Thyroid gland (tissue), 4 donors: Measurements from ENCODE around the gene CSK. TPM values are rescaled to one million over a fixed set of nuclear protein-coding genes. Genes with fewer than 3 reads are reported as not detected.

Experiments
- DNase-seq, 2 donors: peaks; one replicate each; pipeline ENCODE4 v3.0.0-alpha.2; 2019
- H3K27ac ChIP-seq, 3 donors: fragments of 200-600 bp; sonication (generic); 1 replicate in 2 of 3; 2 replicates in 1 of 3; pipeline ENCODE4 v1.5.1; 2016 to 2019; ENCODE audit warnings: mild to moderate bottlenecking in 1 of 3, moderate library complexity in 1 of 3
- H3K27me3 ChIP-seq: fragments of 200-600 bp; sonication (generic); one replicate; pipeline ENCODE4 v1.5.1; 2019
- H3K36me3 ChIP-seq, 2 donors: fragments of 200-600 bp; sonication (generic); one replicate each; pipeline ENCODE4 v1.5.1; 2016 to 2019
- H3K4me1 ChIP-seq, 2 donors: fragments of 200-600 bp; sonication (generic); one replicate each; pipeline ENCODE4 v1.5.1; 2017 to 2019
- H3K4me3 ChIP-seq, 3 donors: fragments of 200-600 bp; sonication (generic); replicated peaks in 1 of 3; 1 replicate in 2 of 3; 2 replicates in 1 of 3; pipeline ENCODE4 v1.5.1; 2016; ENCODE audit warnings: mild to moderate bottlenecking in 1 of 3
- H3K9me3 ChIP-seq: fragments of 200-600 bp; sonication (generic); one replicate; pipeline ENCODE4 v1.5.1; 2017
- CTCF ChIP-seq, 6 experiments: fragments of 200-600 bp in 3 of 6; fragments of 450-650 bp in 3 of 6; sonication (generic) in 3 of 6; IDR thresholded peaks; one replicate each; pipeline ENCODE4 v1.5.1; 2016 to 2019; ENCODE audit warnings: antibody characterized with exemption in 6 of 6, mild to moderate bottlenecking in 2 of 6, inconsistent platforms in 1 of 6, moderate library complexity in 1 of 6
- POLR2A ChIP-seq, 2 donors: fragments of 450-650 bp; IDR thresholded peaks; one replicate each; pipeline ENCODE4 v1.6.1; 2017; ENCODE audit warnings: antibody characterized with exemption in 2 of 2, mild to moderate bottlenecking in 2 of 2, moderate library complexity in 1 of 2
- WGBS, 2 donors: methylation state at CpG; one replicate each; pipeline ENCODE4 v1.1.5; 2017; 5-methylcytosine and 5-hydroxymethylcytosine counted together
- intact Hi-C: fragments of 100-400 bp; cut with DNase I; formaldehyde crosslinking; loops from one replicate; pipeline ENCODE4 v1.15.1; 2023
- total RNA-seq, 4 donors: library from RNA; depleted of rRNA; stranded (reverse); fragments of >200 nt; gene quantifications; one replicate each; pipeline ENCODE4 v1.2.3, GENCODE V29; 2016

The CSK gene
- total RNA-seq, 4 donors from 2014 or later: 18.2 to 24.3 (median 20.3) TPM

DNA sequence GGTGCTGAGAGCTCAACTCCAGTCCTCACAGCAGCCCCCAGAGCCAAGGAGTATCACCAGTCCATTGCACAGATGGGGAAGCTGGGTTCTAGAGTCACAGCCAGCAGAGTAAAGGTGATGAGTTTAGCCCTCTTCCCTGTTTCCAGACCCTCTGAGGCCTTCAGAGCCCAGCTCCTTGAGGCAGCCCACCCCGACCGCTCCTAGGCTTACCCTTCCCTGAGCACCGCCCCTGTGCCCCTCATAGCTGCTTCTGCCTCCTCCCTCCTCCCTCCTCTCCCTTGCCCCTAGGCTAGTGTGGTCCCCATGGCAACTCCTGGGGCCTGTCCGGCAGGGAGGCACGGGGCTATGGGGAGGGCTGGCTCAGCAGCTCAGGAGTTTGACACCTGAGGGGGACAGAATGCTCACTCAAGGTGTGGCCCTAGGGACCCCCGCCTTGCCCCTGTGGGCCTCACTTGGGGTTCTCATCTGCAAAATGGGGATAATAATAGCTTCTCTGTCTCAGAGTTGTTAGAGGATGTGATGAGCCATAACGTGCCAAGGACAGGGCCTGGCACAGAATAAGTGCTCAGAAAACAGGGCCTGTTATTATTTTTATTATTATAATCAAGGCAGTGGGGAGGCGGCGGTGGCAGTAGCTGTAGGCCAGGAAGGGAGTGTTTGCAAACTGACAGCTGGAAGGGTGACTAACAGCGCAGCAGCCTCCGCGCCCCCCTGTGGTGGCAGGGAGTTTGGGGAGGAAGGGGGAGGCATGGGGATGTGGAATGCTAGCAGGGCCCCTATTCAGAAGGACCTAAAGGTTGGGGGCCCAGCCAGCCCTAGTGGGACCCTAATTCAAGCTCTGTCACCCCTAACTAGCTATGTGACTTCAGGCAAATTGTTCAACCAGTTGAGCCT, 11.5 kb downstream of the CSK start:
- H3K36me3 ChIP-seq: no peaks in the 10 kb centered on the region
- peaks cover 32 to 50% of the 10 kb centered on the region in 2 donors for H3K4me1 ChIP-seq
- no peak overlapping the region for H3K27ac ChIP-seq
- no peaks in the 10 kb centered on the region for H3K27me3 ChIP-seq
- TF ChIP-seq CTCF (IDR thresholded peaks at IDR 0.05) (no peak), POLR2A (IDR thresholded peaks at IDR 0.05) (no peak)
- no peak overlapping the region for H3K4me3 ChIP-seq
- WGBS, 2 donors: 80 to 89% methylated on average over 12 of the region's 12 CpGs
- no peak for DNase-seq
- no peaks in the 10 kb centered on the region for H3K9me3 ChIP-seq
- intact Hi-C loops: no loop called here

- TF ChIP-seq CTCF (IDR thresholded peaks at IDR 0.05): no peak
- no peak for TF ChIP-seq POLR2A (IDR thresholded peaks at IDR 0.05)
- intact Hi-C loops: no loop called here
- Histone ChIP-seq H3K4me3 (no peak overlapping the region), H3K27me3 (no peaks in the 10 kb centered on the region), H3K4me1 (peaks cover 29 to 40% of the 10 kb centered on the region in 2 donors), H3K36me3 (no peaks in the 10 kb centered on the region), H3K27ac (no peak overlapping the region), H3K9me3 (no peaks in the 10 kb centered on the region)
- DNase-seq: no peak
- WGBS, 2 donors: 87% methylated on average over 5 to 6 of the region's 9 CpGs
Observed at GRCh38 chr15:74794248-74794969, 12.5 kb downstream of the CSK start.

- H3K4me1 ChIP-seq: peaks cover 24 to 34% of the 10 kb centered on the region in 2 donors
- no peaks in the 10 kb centered on the region for H3K27me3 ChIP-seq
- intact Hi-C loops: no loop called here
- H3K4me3 ChIP-seq: no peak overlapping the region
- WGBS, 2 donors: 90 to 92% methylated on average over 9 of the region's 9 CpGs
- H3K36me3 ChIP-seq: no peaks in the 10 kb centered on the region
- DNase-seq: no peak
- H3K9me3 ChIP-seq: no peaks in the 10 kb centered on the region
- H3K27ac ChIP-seq: no peak overlapping the region
- TF ChIP-seq POLR2A (IDR thresholded peaks at IDR 0.05): no peak
- no peak for TF ChIP-seq CTCF (IDR thresholded peaks at IDR 0.05)
Observed at GRCh38 chr15:74794970-74795349, 13.1 kb downstream of the CSK start.

DNA sequence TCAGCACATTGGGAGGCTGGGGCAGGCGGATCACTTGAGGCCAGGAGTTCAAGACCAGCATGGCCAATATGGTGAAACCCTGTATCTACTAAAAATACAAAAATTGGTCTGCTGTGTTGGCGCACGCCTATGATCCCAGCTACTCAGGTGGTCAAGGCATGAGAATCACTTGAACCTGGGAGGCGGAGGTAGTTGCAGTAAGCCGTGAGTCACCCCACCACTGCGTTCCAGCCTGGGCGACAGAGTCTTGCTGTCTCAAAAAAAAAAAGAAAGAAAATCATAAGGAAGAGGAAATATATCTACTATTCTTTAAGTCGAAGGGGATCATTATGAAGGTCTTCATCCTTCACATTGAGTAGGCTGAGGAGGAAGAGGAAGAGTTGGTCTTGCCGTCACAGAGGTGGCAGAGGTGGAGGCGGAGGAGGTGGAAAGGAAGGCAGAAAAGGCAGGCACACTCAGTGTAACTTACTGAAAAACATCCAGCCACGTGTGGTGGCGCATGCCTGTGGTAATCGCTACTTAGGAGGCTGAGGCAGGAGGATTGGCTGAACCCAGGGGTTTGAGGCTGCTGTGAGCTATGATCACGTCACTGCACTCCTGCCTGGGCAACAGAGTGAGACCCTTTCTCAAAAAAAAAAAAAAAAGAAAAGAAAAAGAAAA, 14.2 kb downstream of the CSK start:
- Histone ChIP-seq H3K9me3 (no peaks in the 10 kb centered on the region), H3K36me3 (peaks cover 0 to 8% of the 10 kb centered on the region in 2 donors), H3K27me3 (no peaks in the 10 kb centered on the region), H3K4me1 (peaks cover 12 to 23% of the 10 kb centered on the region in 2 donors), H3K4me3 (no peak overlapping the region), H3K27ac (no peak overlapping the region)
- intact Hi-C loops: no loop called here
- DNase-seq: no peak
- 89 to 93% methylated on average over 14 of the region's 14 CpGs for WGBS, 2 donors
- no peak for TF ChIP-seq CTCF (IDR thresholded peaks at IDR 0.05)
- no peak for TF ChIP-seq POLR2A (IDR thresholded peaks at IDR 0.05)
